Measurements from ENCODE around the gene SIKE1.
"Not testable (repeated sequence)": the region's sequence is repeated elsewhere in the genome, so short reads cannot be mapped to it uniquely, and the experiment has no call there.

Gene SIKE1

DNA sequence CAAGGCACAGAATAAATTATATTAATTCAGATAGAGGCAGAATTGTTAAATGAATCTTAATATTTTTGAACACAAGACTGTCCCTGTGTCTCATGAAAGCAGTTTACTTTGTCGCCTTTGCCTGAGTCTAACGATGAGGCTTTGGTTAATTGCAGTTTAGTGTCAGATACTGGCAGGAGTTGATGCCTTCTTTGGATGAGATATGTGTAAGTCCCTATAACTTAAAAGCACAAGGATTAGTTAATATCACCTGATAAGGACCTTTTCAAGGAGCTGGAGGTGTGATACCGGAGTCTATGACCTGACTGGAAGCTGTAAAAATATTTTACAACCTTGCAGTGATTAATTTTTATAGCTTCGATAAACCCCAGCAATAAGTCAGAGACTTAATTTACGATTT lies 2.0 kb upstream of the SIKE1 start:
- H3K4me1 ChIP-seq (ENCODE audit: control insufficient read depth, insufficient read depth, low read length) = no peaks in the 10 kb centered on the region
- no peak overlapping the region for H3K9ac ChIP-seq (ENCODE audit: low read length)
- H3K9me3 ChIP-seq (ENCODE audit: control insufficient read depth, insufficient read depth, low read depth, low read length) = no peaks in the 10 kb centered on the region
- peaks cover 20% of the 10 kb centered on the region for H3K27me3 ChIP-seq (ENCODE audit: control insufficient read depth, insufficient read depth, low read length)
- H3K4me3 ChIP-seq (ENCODE audit: low read depth, low read length) = no peak overlapping the region
- H3K36me3 ChIP-seq (ENCODE audit: control insufficient read depth, insufficient read depth, low read length) = peaks cover 16% of the 10 kb centered on the region
- no peak overlapping the region for H3K27ac ChIP-seq (ENCODE audit: low read depth, low read length)

GRCh38 chr1:114779722-114780121 lies 763 bp downstream of the SIKE1 start:
- Histone ChIP-seq H3K4me3 (ENCODE audit: low read depth, low read length) (peak overlapping the region; percentile 90), H3K4me1 (ENCODE audit: control insufficient read depth, insufficient read depth, low read length) (no peaks in the 10 kb centered on the region), H3K9me3 (ENCODE audit: control insufficient read depth, insufficient read depth, low read depth, low read length) (no peaks in the 10 kb centered on the region), H3K36me3 (ENCODE audit: control insufficient read depth, insufficient read depth, low read length) (peaks cover 37% of the 10 kb centered on the region), H3K27me3 (ENCODE audit: control insufficient read depth, insufficient read depth, low read length) (peaks cover 20% of the 10 kb centered on the region), H3K27ac (ENCODE audit: low read depth, low read length) (peak overlapping the region; percentile 62; the same call in 1 of the 2 replicates), H3K9ac (ENCODE audit: low read length) (peak overlapping the region; percentile 86)

- H3K9me3 ChIP-seq (ENCODE audit: control insufficient read depth, insufficient read depth, low read depth, low read length); H3K9ac ChIP-seq (ENCODE audit: low read length); H3K27ac ChIP-seq (ENCODE audit: low read depth, low read length); H3K4me3 ChIP-seq (ENCODE audit: low read depth, low read length); H3K27me3 ChIP-seq (ENCODE audit: control insufficient read depth, insufficient read depth, low read length); H3K4me1 ChIP-seq (ENCODE audit: control insufficient read depth, insufficient read depth, low read length): not testable (repeated sequence)
- peaks cover 61% of the 10 kb centered on the region for H3K36me3 ChIP-seq (ENCODE audit: control insufficient read depth, insufficient read depth, low read length)
These were observed 3.8 kb downstream of the SIKE1 start for GRCh38 chr1:114776726-114777125.

DNA sequence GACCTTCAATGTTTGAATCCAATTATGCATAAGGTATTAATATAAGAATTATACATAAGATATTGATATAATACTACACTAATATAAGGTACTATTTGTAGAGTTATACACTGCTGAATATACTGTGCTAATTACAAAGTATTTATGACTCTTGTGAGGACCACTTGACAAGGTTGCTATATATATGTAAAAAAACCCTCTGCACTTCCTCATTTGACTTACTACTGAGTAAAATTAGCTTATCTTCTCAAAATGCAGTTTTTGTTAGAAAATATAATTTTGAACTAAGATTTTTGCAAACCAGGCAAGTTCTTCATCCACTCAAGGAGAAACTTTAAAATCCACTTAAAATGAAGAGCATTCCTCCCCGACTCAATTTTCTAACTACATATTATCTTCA lies 8.5 kb downstream of the SIKE1 start:
- H3K4me3 ChIP-seq (ENCODE audit: low read depth, low read length) = no peak overlapping the region
- peaks cover 59% of the 10 kb centered on the region for H3K36me3 ChIP-seq (ENCODE audit: control insufficient read depth, insufficient read depth, low read length)
- H3K9ac ChIP-seq (ENCODE audit: low read length) = no peak overlapping the region
- no peak overlapping the region for H3K27ac ChIP-seq (ENCODE audit: low read depth, low read length)
- no peaks in the 10 kb centered on the region for H3K9me3 ChIP-seq (ENCODE audit: control insufficient read depth, insufficient read depth, low read depth, low read length)
- no peaks in the 10 kb centered on the region for H3K27me3 ChIP-seq (ENCODE audit: control insufficient read depth, insufficient read depth, low read length)
- no peaks in the 10 kb centered on the region for H3K4me1 ChIP-seq (ENCODE audit: control insufficient read depth, insufficient read depth, low read length)

DNA sequence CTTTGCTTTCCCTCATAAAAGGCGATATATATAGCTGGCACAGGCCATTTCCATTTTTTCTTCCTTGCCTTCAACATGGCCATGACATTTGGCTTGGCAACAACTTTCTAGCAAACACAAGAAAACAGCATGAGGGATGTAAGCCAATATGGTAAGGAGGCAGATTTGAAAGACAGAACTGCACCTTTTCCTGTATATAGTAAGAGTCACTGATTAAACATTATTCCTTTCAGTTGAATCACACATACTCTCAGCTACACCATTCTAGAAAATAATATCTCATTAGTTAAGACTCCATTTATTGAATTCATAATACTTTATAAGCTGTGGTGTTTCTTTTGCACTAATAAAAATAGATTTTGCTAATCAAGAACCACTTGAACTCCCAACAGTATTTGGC lies 9.5 kb downstream of the SIKE1 start:
- no peak overlapping the region for H3K27ac ChIP-seq (ENCODE audit: low read depth, low read length)
- no peaks in the 10 kb centered on the region for H3K4me1 ChIP-seq (ENCODE audit: control insufficient read depth, insufficient read depth, low read length)
- no peak overlapping the region for H3K9ac ChIP-seq (ENCODE audit: low read length)
- no peaks in the 10 kb centered on the region for H3K27me3 ChIP-seq (ENCODE audit: control insufficient read depth, insufficient read depth, low read length)
- H3K36me3 ChIP-seq (ENCODE audit: control insufficient read depth, insufficient read depth, low read length) = peaks cover 54% of the 10 kb centered on the region
- no peak overlapping the region for H3K4me3 ChIP-seq (ENCODE audit: low read depth, low read length)
- H3K9me3 ChIP-seq (ENCODE audit: control insufficient read depth, insufficient read depth, low read depth, low read length) = no peaks in the 10 kb centered on the region

GRCh38 chr1:114764689-114765088 lies 15.8 kb downstream of the SIKE1 start:
- H3K4me3 ChIP-seq (ENCODE audit: low read depth, low read length) = no peak overlapping the region
- no peak overlapping the region for H3K27ac ChIP-seq (ENCODE audit: low read depth, low read length)
- H3K9me3 ChIP-seq (ENCODE audit: control insufficient read depth, insufficient read depth, low read depth, low read length) = no peaks in the 10 kb centered on the region; the same call in 1 of the 2 replicates
- H3K36me3 ChIP-seq (ENCODE audit: control insufficient read depth, insufficient read depth, low read length) = peaks cover 4% of the 10 kb centered on the region; the same call in 1 of the 2 replicates
- no peak overlapping the region for H3K9ac ChIP-seq (ENCODE audit: low read length)
- H3K27me3 ChIP-seq (ENCODE audit: control insufficient read depth, insufficient read depth, low read length) = no peaks in the 10 kb centered on the region
- H3K4me1 ChIP-seq (ENCODE audit: control insufficient read depth, insufficient read depth, low read length) = no peaks in the 10 kb centered on the region

- no peaks in the 10 kb centered on the region; the same call in 1 of the 2 replicates for H3K9me3 ChIP-seq (ENCODE audit: control insufficient read depth, insufficient read depth, low read depth, low read length)
- peak overlapping the region; percentile 24; the same call in 1 of the 2 replicates for H3K27ac ChIP-seq (ENCODE audit: low read depth, low read length)
- H3K36me3 ChIP-seq (ENCODE audit: control insufficient read depth, insufficient read depth, low read length) = peaks cover 7% of the 10 kb centered on the region
- H3K9ac ChIP-seq (ENCODE audit: low read length) = no peak overlapping the region
- peak overlapping the region; percentile 85 for H3K4me3 ChIP-seq (ENCODE audit: low read depth, low read length)
- H3K27me3 ChIP-seq (ENCODE audit: control insufficient read depth, insufficient read depth, low read length) = no peaks in the 10 kb centered on the region
- peaks cover 25% of the 10 kb centered on the region for H3K4me1 ChIP-seq (ENCODE audit: control insufficient read depth, insufficient read depth, low read length)
These were observed 22.1 kb downstream of the SIKE1 start for GRCh38 chr1:114758256-114758832.

GRCh38 chr1:114757455-114758255 lies 22.8 kb downstream of the SIKE1 start, which contains the start of gene CSDE1:
CSDE1 (minus strand) TSS chr1:114757984; CDS start chr1:114739890, 18,094 bp downstream.
- Histone ChIP-seq H3K9ac (ENCODE audit: low read length) (peak within 1 kb of the TSS; percentile 94), H3K4me3 (ENCODE audit: low read depth, low read length) (peak within 1 kb of the TSS; percentile 85), H3K27ac (ENCODE audit: low read depth, low read length) (peak within 1 kb of the TSS; percentile 98), H3K4me1 (ENCODE audit: control insufficient read depth, insufficient read depth, low read length) (peaks cover 31% of the 10 kb centered on the region), H3K9me3 (ENCODE audit: control insufficient read depth, insufficient read depth, low read depth, low read length) (no peaks in the 10 kb centered on the region), H3K27me3 (ENCODE audit: control insufficient read depth, insufficient read depth, low read length) (no peaks in the 10 kb centered on the region), H3K36me3 (ENCODE audit: control insufficient read depth, insufficient read depth, low read length) (peaks cover 9% of the 10 kb centered on the region)

- Histone ChIP-seq H3K9ac (ENCODE audit: low read length) (peak overlapping the region; percentile 94), H3K27ac (ENCODE audit: low read depth, low read length) (peak overlapping the region; percentile 82), H3K27me3 (ENCODE audit: control insufficient read depth, insufficient read depth, low read length) (no peaks in the 10 kb centered on the region), H3K4me3 (ENCODE audit: low read depth, low read length) (peak overlapping the region; percentile 85), H3K9me3 (ENCODE audit: control insufficient read depth, insufficient read depth, low read depth, low read length) (no peaks in the 10 kb centered on the region), H3K4me1 (ENCODE audit: control insufficient read depth, insufficient read depth, low read length) (peaks cover 36% of the 10 kb centered on the region), H3K36me3 (ENCODE audit: control insufficient read depth, insufficient read depth, low read length) (peaks cover 13% of the 10 kb centered on the region)
These were observed 23.5 kb downstream of the SIKE1 start for GRCh38 chr1:114756949-114757454.

DNA sequence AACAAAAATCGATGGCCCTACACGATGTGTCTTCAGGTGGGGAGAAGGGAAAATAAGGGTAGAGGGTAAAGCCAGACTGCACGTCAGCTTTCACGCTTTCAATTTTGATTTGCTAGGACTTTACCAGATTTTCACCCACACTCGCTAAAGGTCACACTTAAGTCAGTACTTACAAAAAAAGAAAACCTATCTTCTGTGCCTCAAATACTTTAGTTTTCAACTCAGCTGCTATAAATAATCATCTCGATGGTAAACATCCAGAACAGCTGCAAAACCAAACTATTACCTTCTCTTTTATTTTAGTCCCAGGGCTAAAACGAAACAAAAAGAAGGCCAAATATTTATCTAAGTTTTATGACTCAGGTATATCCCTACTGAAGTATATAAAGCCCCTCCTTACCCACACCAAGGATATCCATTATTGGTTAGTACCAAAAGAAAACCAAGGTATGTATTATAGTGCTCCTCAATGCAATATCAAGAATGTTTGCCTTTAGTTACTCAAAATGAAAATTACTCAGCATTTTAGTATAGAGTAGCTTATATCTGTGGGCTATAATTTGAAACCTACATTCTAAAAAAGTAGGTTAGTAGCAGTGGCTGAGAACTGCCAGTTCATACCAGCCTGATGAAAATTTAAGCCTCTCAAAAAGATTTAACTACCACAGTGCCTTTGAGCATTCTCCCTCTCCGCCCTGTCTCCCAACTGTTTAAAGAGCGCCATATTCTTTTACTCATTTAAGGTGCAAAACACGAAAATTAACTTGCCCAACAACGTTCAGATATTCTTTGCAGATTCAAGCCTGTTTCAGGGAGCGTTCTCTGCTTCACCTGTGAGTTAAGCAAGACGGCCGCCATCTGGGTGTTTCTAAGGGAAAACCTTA lies 24.2 kb downstream of the SIKE1 start:
- H3K4me3 ChIP-seq (ENCODE audit: low read depth, low read length) = peak overlapping the region; percentile 85
- peak overlapping the region; percentile 82 for H3K27ac ChIP-seq (ENCODE audit: low read depth, low read length)
- no peaks in the 10 kb centered on the region for H3K9me3 ChIP-seq (ENCODE audit: control insufficient read depth, insufficient read depth, low read depth, low read length)
- peaks cover 40% of the 10 kb centered on the region for H3K4me1 ChIP-seq (ENCODE audit: control insufficient read depth, insufficient read depth, low read length)
- peaks cover 13% of the 10 kb centered on the region for H3K36me3 ChIP-seq (ENCODE audit: control insufficient read depth, insufficient read depth, low read length)
- H3K27me3 ChIP-seq (ENCODE audit: control insufficient read depth, insufficient read depth, low read length) = no peaks in the 10 kb centered on the region
- H3K9ac ChIP-seq (ENCODE audit: low read length) = peak overlapping the region; percentile 94

All from HUES6 (cell line).